HG02970 (cell line): ENCODE results near the gene PDZRN4.

Experiments
- ATAC-seq: cut with Tn5 transposase; IDR thresholded peaks from one replicate; pipeline ENCODE4 v1.9.1; 2021; ENCODE audit warnings: mild to moderate bottlenecking, moderate library complexity, moderate number of reproducible peaks; ENCODE audit not compliant: unreplicated experiment, low FRiP score

PDZRN4 gene

GRCh38 chr12:41486718-41487117 lies 298.6 kb downstream of the PDZRN4 start:
- no peak for ATAC-seq

GRCh38 chr12:41496009-41496408 lies 307.9 kb downstream of the PDZRN4 start:
- no peak for ATAC-seq

GRCh38 chr12:41497409-41497808 lies 309.3 kb downstream of the PDZRN4 start:
- ATAC-seq: no peak

GRCh38 chr12:41504976-41505375 lies 316.9 kb downstream of the PDZRN4 start:
- no peak for ATAC-seq

GRCh38 chr12:41507286-41507685 lies 319.2 kb downstream of the PDZRN4 start:
- no peak for ATAC-seq

GRCh38 chr12:41509271-41510055 lies 321.3 kb downstream of the PDZRN4 start:
- ATAC-seq: no peak

- no peak for ATAC-seq
Observed at GRCh38 chr12:41510470-41510869, 322.4 kb downstream of the PDZRN4 start.

GRCh38 chr12:41511247-41511646 lies 323.1 kb downstream of the PDZRN4 start:
- ATAC-seq: no peak

GRCh38 chr12:41512497-41512896 lies 324.4 kb downstream of the PDZRN4 start:
- ATAC-seq: no peak

- no peak for ATAC-seq
Observed at GRCh38 chr12:41514021-41514777, 326.1 kb downstream of the PDZRN4 start.

GRCh38 chr12:41514907-41515306 lies 326.8 kb downstream of the PDZRN4 start:
- no peak for ATAC-seq

- no peak for ATAC-seq
Observed at GRCh38 chr12:41515953-41516352, 327.8 kb downstream of the PDZRN4 start.

- no peak for ATAC-seq
Observed at GRCh38 chr12:41520869-41521268, 332.7 kb downstream of the PDZRN4 start.

- ATAC-seq: peak; percentile 83
Observed at GRCh38 chr12:41521872-41522379, 333.8 kb downstream of the PDZRN4 start.

GRCh38 chr12:41527062-41527461 lies 338.9 kb downstream of the PDZRN4 start:
- no peak for ATAC-seq

- no peak for ATAC-seq
Observed at GRCh38 chr12:41527534-41528116, 339.5 kb downstream of the PDZRN4 start.

- no peak for ATAC-seq
Observed at GRCh38 chr12:41528874-41529273, 340.8 kb downstream of the PDZRN4 start.

- no peak for ATAC-seq
Observed at GRCh38 chr12:41530441-41530840, 342.3 kb downstream of the PDZRN4 start.

GRCh38 chr12:41531147-41531829 lies 343.2 kb downstream of the PDZRN4 start:
- no peak for ATAC-seq

- ATAC-seq: no peak
Observed at GRCh38 chr12:41532072-41532471, 344.0 kb downstream of the PDZRN4 start.
